Left lung (tissue), 10 donors: ENCODE data around the gene SF3A2. TPM values are rescaled to one million over a fixed set of nuclear protein-coding genes. Genes with fewer than 3 reads are reported as not detected.
A peak's percentile ranks its signal among the peaks of the same experiment; 100 is the strongest.

Experiments used
- ATAC-seq: fragments of 200-7000 bp; cut with Tn5 transposase; one replicate; pipeline ENCODE4 v1.9.1; 2020; ENCODE audit warnings: moderate library complexity
- DNase-seq, 4 donors: peaks; one replicate each; pipeline ENCODE4 v3.0.0-alpha.2; 2013 to 2020
- H3K27ac ChIP-seq, 2 donors: fragments of 200-600 bp; sonication (generic) in 1 of 2; one replicate each; pipeline versions ENCODE4 v1.5.0 to v1.8.0; 2020 to 2021
- H3K27me3 ChIP-seq, 2 donors: fragments of 200-600 bp; sonication (generic) in 1 of 2; one replicate each; pipeline versions ENCODE4 v1.5.0 to v1.8.0; 2020 to 2021
- H3K36me3 ChIP-seq, 2 donors: fragments of 200-600 bp; sonication (generic) in 1 of 2; one replicate each; pipeline versions ENCODE4 v1.5.0 to v1.8.0; 2020 to 2021
- H3K4me1 ChIP-seq, 2 donors: fragments of 200-600 bp; one replicate each; pipeline ENCODE4 v1.8.0; 2021
- H3K4me3 ChIP-seq, 2 donors: fragments of 200-600 bp; sonication (generic) in 1 of 2; one replicate each; pipeline versions ENCODE4 v1.5.0 to v1.8.0; 2020 to 2021; ENCODE audit warnings: mild to moderate bottlenecking in 1 of 2
- H3K9me3 ChIP-seq, 2 donors: fragments of 200-600 bp; sonication (generic) in 1 of 2; one replicate each; pipeline versions ENCODE4 v1.5.0 to v1.8.0; 2020 to 2021
- intact Hi-C, 2 donors: fragments of 100-400 bp; cut with DNase I; formaldehyde crosslinking; loops; one replicate each; pipeline versions ENCODE4 v1.11.2 to v1.14.2; 2022
- polyA plus RNA-seq, 6 donors: library from polyadenylated mRNA; unstranded; fragments of 120-200 nt; gene quantifications; one replicate each; pipeline ENCODE4 v1.2.1, GENCODE V29; 2013; ENCODE audit not compliant: insufficient read length in 6 of 6
- total RNA-seq, 2 donors: library from RNA; stranded (reverse); fragmentation: NEBNext Ultra II Directional; extraction: Animal tissue kit (Norgen Biotek cat#: 25700); gene quantifications; one replicate each; pipeline ENCODE4 v1.2.1, GENCODE V29; 2021
- TF ChIP-seq, protein P1 (sequence below), 2 donors: fragments of 200-600 bp; sonication (generic) in 1 of 2; IDR thresholded peaks; one replicate each; pipeline versions ENCODE4 v1.5.0 to v1.8.0; 2021; ENCODE audit warnings: antibody characterized with exemption in 2 of 2
- donor health status: DM: no; HTN: yes; CAD: no.
- donor health status: DM: no; HTN: no; CAD: no.

Gene SF3A2
- total and polyA plus RNA-seq, 8 donors: 50.1 to 81.5 (median 71.4) TPM

- ATAC-seq: no peak
- DNase-seq: no peak
- intact Hi-C loops: loop anchor here in 1 of 2 donors (10.0 kb wide), 1 partner anchor 79 kb away; the partner anchor contains the start of gene AP3D1
- H3K4me1 ChIP-seq: peaks cover 21 to 49% of the 10 kb centered on the region in 2 donors
- no peak overlapping the region for H3K4me3 ChIP-seq
- H3K27ac ChIP-seq: peak overlapping the region in 1 of 2 donors; percentile 100
- TF ChIP-seq, protein P1, sequence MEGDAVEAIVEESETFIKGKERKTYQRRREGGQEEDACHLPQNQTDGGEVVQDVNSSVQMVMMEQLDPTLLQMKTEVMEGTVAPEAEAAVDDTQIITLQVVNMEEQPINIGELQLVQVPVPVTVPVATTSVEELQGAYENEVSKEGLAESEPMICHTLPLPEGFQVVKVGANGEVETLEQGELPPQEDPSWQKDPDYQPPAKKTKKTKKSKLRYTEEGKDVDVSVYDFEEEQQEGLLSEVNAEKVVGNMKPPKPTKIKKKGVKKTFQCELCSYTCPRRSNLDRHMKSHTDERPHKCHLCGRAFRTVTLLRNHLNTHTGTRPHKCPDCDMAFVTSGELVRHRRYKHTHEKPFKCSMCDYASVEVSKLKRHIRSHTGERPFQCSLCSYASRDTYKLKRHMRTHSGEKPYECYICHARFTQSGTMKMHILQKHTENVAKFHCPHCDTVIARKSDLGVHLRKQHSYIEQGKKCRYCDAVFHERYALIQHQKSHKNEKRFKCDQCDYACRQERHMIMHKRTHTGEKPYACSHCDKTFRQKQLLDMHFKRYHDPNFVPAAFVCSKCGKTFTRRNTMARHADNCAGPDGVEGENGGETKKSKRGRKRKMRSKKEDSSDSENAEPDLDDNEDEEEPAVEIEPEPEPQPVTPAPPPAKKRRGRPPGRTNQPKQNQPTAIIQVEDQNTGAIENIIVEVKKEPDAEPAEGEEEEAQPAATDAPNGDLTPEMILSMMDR (IDR thresholded peaks at IDR 0.05): no peak
- no peaks in the 10 kb centered on the region for H3K27me3 ChIP-seq
- peaks cover 0 to 55% of the 10 kb centered on the region in 2 donors for H3K36me3 ChIP-seq
- H3K9me3 ChIP-seq: no peaks in the 10 kb centered on the region
Observed at GRCh38 chr19:2233601-2234280, 2.9 kb upstream of the SF3A2 start.

- DNase-seq (no peak), ATAC-seq (no peak)
- Histone ChIP-seq H3K27ac (peak overlapping the region; percentile 98 to 100), H3K9me3 (no peaks in the 10 kb centered on the region), H3K4me3 (peak overlapping the region; percentile 83 to 98), H3K27me3 (no peaks in the 10 kb centered on the region), H3K4me1 (peaks cover 33 to 62% of the 10 kb centered on the region in 2 donors), H3K36me3 (peaks cover 0 to 43% of the 10 kb centered on the region in 2 donors)
- intact Hi-C loops: loop anchor here (5.0 to 10.0 kb wide), 2 partner anchors 37 to 80 kb away; partner anchors contain the start of gene AP3D1 (in 1 of the 2)
- TF ChIP-seq, protein P1 (IDR thresholded peaks at IDR 0.05): no peak
Observed at GRCh38 chr19:2234996-2235380, 1.6 kb upstream of the SF3A2 start.

DNA sequence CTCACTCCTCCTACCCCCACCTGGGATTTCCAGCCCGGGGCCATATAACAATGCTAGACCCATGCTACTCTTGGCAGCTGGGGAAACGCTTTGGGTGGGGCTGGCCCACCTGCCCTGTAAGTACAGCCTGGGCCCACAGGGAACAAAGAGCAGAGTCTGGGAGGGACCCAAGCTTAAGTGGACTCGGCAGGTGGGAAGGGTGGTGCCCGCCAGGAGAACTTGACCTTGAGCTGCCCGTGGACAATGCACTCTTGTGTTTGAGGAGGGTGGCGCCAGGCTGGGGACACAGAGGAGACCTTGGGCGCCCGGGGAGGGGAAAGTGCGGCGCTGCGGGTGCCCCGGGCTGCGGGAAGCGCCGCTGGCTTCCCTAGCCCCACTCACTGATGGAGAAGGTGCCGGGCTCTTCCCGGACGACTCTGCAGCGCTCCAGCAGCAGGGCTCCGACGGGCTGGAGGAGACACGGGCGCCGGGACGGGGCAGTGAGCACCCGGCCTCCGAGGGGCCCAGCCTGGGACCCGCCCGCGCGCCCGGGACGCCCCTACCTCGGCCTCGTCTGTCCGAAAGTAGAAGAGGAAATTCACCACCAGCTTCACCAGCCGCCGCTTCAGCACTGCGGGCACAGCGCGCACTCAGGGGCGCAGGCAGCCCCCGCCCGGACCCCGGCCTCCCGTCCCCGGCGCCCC lies 1.1 kb upstream of the SF3A2 start:
- intact Hi-C loops: loop anchor here (5.0 to 10.0 kb wide), 2 partner anchors 37 to 81 kb away; partner anchors contain the start of gene AP3D1 (in 1 of the 2)

DNA sequence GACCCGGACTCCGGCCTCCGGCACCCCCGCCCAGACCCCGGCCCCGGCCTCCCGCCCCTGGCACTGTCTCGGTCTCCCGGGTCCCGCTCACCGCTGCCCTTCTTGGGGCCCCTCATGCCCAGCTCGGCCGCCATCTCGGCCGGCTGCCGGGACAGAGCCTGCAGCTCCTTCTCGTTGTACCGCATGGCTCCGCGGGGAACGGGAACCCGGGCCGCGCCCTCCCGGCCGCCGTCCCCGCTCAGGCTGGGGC lies 635 bp upstream of the SF3A2 start:
- peak overlapping the region; percentile 98 to 100 for H3K27ac ChIP-seq
- H3K27me3 ChIP-seq: no peaks in the 10 kb centered on the region
- TF ChIP-seq, protein P1 (IDR thresholded peaks at IDR 0.05): no peak
- ATAC-seq (no peak), DNase-seq (no peak)
- no peaks in the 10 kb centered on the region for H3K9me3 ChIP-seq
- H3K36me3 ChIP-seq: peaks cover 0 to 33% of the 10 kb centered on the region in 2 donors
- intact Hi-C loops: loop anchor here (5.0 to 10.0 kb wide), 2 partner anchors 36 to 81 kb away; partner anchors contain the start of gene AP3D1 (in 1 of the 2)
- peaks cover 43 to 72% of the 10 kb centered on the region in 2 donors for H3K4me1 ChIP-seq
- H3K4me3 ChIP-seq: peak overlapping the region; percentile 83 to 98

More for the DNA sequence above, 1.1 kb upstream of the SF3A2 start:
- ATAC-seq: peak; percentile 45
- Histone ChIP-seq H3K9me3 (no peaks in the 10 kb centered on the region), H3K27ac (peak overlapping the region; percentile 98 to 100), H3K27me3 (no peaks in the 10 kb centered on the region), H3K4me1 (peaks cover 39 to 67% of the 10 kb centered on the region in 2 donors), H3K4me3 (peak overlapping the region; percentile 83 to 98), H3K36me3 (peaks cover 0 to 38% of the 10 kb centered on the region in 2 donors)
- TF ChIP-seq, protein P1 (IDR thresholded peaks at IDR 0.05): no peak
- peak in 1 of 4 donors; percentile 70 for DNase-seq
